ENCODE measurements around the gene KIF12. TPM values are rescaled to one million over a fixed set of nuclear protein-coding genes. Genes with fewer than 3 reads are reported as not detected.

KIF12 gene
- total and polyA plus RNA-seq, 9 donors: 0.54 to 17.8 (median 2.0) TPM; not detected in 1

GRCh38 chr9:114124666-114125475 lies 25.8 kb upstream of the KIF12 start:
- Histone ChIP-seq H3K27me3 (no peaks in the 10 kb centered on the region), H3K4me1 (ENCODE audit: insufficient read depth) (peaks cover 2% of the 10 kb centered on the region), H3K36me3 (no peaks in the 10 kb centered on the region), H3K4me3 (no peak overlapping the region), H3K27ac (no peak overlapping the region), H3K9me3 (no peaks in the 10 kb centered on the region)
- DNase-seq: no peak
- 88 to 93% (median 88%) methylated on average over 13 of the region's 13 CpGs for WGBS, 3 donors
- TF ChIP-seq EP300 (IDR thresholded peaks at IDR 0.05): no peak
- no peak for TF ChIP-seq POLR2A (IDR thresholded peaks at IDR 0.05)
- TF ChIP-seq, protein P1, sequence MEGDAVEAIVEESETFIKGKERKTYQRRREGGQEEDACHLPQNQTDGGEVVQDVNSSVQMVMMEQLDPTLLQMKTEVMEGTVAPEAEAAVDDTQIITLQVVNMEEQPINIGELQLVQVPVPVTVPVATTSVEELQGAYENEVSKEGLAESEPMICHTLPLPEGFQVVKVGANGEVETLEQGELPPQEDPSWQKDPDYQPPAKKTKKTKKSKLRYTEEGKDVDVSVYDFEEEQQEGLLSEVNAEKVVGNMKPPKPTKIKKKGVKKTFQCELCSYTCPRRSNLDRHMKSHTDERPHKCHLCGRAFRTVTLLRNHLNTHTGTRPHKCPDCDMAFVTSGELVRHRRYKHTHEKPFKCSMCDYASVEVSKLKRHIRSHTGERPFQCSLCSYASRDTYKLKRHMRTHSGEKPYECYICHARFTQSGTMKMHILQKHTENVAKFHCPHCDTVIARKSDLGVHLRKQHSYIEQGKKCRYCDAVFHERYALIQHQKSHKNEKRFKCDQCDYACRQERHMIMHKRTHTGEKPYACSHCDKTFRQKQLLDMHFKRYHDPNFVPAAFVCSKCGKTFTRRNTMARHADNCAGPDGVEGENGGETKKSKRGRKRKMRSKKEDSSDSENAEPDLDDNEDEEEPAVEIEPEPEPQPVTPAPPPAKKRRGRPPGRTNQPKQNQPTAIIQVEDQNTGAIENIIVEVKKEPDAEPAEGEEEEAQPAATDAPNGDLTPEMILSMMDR (IDR thresholded peaks at IDR 0.05): no peak
- intact Hi-C loops (cut with DNase I): no loop called here

DNA sequence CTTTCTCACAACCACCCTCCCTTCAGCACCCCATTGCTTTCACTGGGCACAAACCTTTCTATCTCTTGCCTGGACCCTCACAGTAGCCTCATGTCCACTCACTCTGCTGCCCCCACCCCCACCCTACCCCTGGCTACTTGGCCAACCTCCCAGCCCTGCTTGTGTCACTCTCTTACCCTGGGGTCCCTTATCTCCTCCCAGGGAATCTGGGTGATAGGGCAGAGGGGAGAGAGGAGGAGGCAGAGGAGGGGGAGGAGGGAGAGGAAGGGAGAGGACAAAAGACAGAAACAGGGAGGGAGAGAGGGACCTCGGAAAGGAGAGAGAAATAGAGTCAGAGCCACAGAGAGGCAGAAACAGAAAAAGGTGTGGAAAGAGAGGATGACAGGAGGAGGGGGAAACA lies 25.0 kb upstream of the KIF12 start:
- no peak overlapping the region for H3K27ac ChIP-seq
- TF ChIP-seq, protein P1 (IDR thresholded peaks at IDR 0.05): no peak
- TF ChIP-seq POLR2A (IDR thresholded peaks at IDR 0.05) (no peak), EP300 (IDR thresholded peaks at IDR 0.05) (no peak)
- intact Hi-C loops (cut with DNase I): no loop called here
- H3K36me3 ChIP-seq: no peaks in the 10 kb centered on the region
- WGBS, 3 donors: 44 to 48% (median 45%) methylated on average over 1 of the region's 1 CpG
- H3K4me3 ChIP-seq: no peak overlapping the region
- no peaks in the 10 kb centered on the region for H3K9me3 ChIP-seq
- H3K27me3 ChIP-seq: no peaks in the 10 kb centered on the region
- no peak for DNase-seq
- H3K4me1 ChIP-seq (ENCODE audit: insufficient read depth): peaks cover 2% of the 10 kb centered on the region

DNA sequence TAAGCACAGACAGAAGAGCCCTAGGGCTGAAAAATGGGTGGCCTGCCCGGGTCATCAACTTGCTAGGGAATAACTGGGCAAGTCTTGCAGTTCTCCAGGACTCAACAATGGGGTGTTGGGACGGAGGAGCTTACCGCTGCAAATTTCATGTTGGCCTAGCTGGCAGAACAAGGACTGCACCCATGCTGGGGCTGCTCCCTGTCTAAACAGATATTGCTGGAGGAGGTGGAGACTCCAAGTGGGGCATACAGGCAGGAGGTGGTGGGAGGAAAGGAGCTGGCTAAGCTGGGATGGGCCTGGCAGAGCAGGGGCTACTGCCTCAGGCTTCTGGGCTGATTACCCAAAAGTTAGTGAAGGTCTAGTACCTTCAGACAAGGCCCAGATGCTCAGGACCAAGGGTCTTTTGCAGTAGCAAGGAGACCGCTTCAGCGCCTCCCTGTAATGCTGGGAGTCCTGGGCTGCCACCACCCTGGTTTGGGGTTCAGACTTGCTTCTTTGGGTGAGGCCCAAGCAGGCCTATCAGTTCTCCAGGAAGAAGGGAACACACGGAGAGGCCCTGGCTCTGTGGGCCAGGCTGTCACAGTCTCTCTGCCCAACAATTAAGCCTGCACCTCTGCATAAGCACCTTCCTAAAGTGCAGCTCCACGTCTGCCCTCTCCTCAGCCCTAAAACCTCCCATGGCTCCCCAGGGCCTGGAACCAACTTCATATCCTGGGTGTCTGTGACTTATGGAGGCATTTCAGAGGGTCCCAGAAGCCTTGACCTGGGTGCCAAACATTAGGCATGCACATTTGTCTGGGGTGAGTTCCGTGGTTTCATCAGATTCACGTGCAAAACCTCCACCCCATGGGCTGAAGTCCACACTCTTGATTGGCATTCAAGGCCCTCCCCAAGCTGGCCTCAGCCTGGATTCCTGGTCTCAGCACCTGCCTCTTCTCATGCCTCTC lies 24.2 kb upstream of the KIF12 start:
- TF ChIP-seq, protein P1 (IDR thresholded peaks at IDR 0.05): no peak
- TF ChIP-seq POLR2A (IDR thresholded peaks at IDR 0.05): no peak
- no peaks in the 10 kb centered on the region for H3K27me3 ChIP-seq
- intact Hi-C loops (cut with DNase I): no loop called here
- peaks cover 2% of the 10 kb centered on the region for H3K4me1 ChIP-seq (ENCODE audit: insufficient read depth)
- no peak for DNase-seq
- no peaks in the 10 kb centered on the region for H3K36me3 ChIP-seq
- WGBS, 3 donors: 91 to 93% (median 93%) methylated on average over 9 of the region's 9 CpGs
- no peak overlapping the region for H3K27ac ChIP-seq
- no peak overlapping the region for H3K4me3 ChIP-seq
- no peaks in the 10 kb centered on the region for H3K9me3 ChIP-seq

- DNase-seq: no peak
- intact Hi-C loops (cut with DNase I): no loop called here
These were observed 23.3 kb upstream of the KIF12 start for GRCh38 chr9:114122136-114123027.

More at GRCh38 chr9:114122136-114123027, 23.3 kb upstream of the KIF12 start:
- Histone ChIP-seq H3K4me1 (ENCODE audit: insufficient read depth) (peaks cover 2% of the 10 kb centered on the region), H3K9me3 (no peaks in the 10 kb centered on the region), H3K27me3 (no peaks in the 10 kb centered on the region), H3K36me3 (no peaks in the 10 kb centered on the region), H3K4me3 (no peak overlapping the region), H3K27ac (no peak overlapping the region)
- WGBS, 3 donors: 85 to 88% (median 87%) methylated on average over 9 of the region's 9 CpGs
- no peak for TF ChIP-seq POLR2A (IDR thresholded peaks at IDR 0.05)
- TF ChIP-seq, protein P1 (IDR thresholded peaks at IDR 0.05): no peak
- no peak for TF ChIP-seq EP300 (IDR thresholded peaks at IDR 0.05)

Measured in ovary (tissue), 9 donors.